Middle frontal gyrus (tissue), 1 donor: ENCODE measurements around the gene DCAF7.

Source experiments
- DNase-seq: peaks from one replicate; pipeline ENCODE4 v3.0.0-alpha.2; 2015; ENCODE audit warnings: low spot score; ENCODE audit errors: extremely low spot score

The DCAF7 gene

GRCh38 chr17:63549946-63550816 is at the start of gene DCAF7:
DCAF7 (plus strand) TSS chr17:63550477; CDS start chr17:63550678, 201 bp downstream.
- peak; percentile 99 for DNase-seq

GRCh38 chr17:63500543-63501390 is 49.5 kb upstream of the DCAF7 start:
- no peak for DNase-seq

- no peak for DNase-seq
Observed at GRCh38 chr17:63503341-63503705, 47.0 kb upstream of the DCAF7 start.

GRCh38 chr17:63504261-63504660 is 46.0 kb upstream of the DCAF7 start:
- DNase-seq, result no peak

GRCh38 chr17:63505341-63505740 is 44.9 kb upstream of the DCAF7 start:
- no peak for DNase-seq

- DNase-seq, result no peak
Observed at GRCh38 chr17:63506627-63507026, 43.6 kb upstream of the DCAF7 start.

- no peak for DNase-seq
Observed at GRCh38 chr17:63511331-63511730, 38.9 kb upstream of the DCAF7 start.

- no peak for DNase-seq
Observed at GRCh38 chr17:63512388-63512787, 37.9 kb upstream of the DCAF7 start.

- no peak for DNase-seq
Observed at GRCh38 chr17:63512896-63513644, 37.2 kb upstream of the DCAF7 start.

- no peak for DNase-seq
Observed at GRCh38 chr17:63514477-63514876, 35.8 kb upstream of the DCAF7 start.

GRCh38 chr17:63514974-63515373 is 35.3 kb upstream of the DCAF7 start:
- no peak for DNase-seq

GRCh38 chr17:63515426-63515825 is 34.9 kb upstream of the DCAF7 start:
- DNase-seq, result no peak

GRCh38 chr17:63516910-63517824 is 33.1 kb upstream of the DCAF7 start:
- no peak for DNase-seq

- no peak for DNase-seq
Observed at GRCh38 chr17:63517825-63518534, 32.3 kb upstream of the DCAF7 start.

GRCh38 chr17:63519116-63519881 is 31.0 kb upstream of the DCAF7 start:
- DNase-seq, result no peak

GRCh38 chr17:63519972-63520882 is 30.1 kb upstream of the DCAF7 start:
- no peak for DNase-seq

- DNase-seq, result no peak
Observed at GRCh38 chr17:63523253-63523855, 26.9 kb upstream of the DCAF7 start, which contains the start of gene KCNH6. KCNH6 (plus strand) TSS chr17:63523358; CDS start chr17:63523414, 56 bp downstream.

GRCh38 chr17:63524051-63524450 is 26.2 kb upstream of the DCAF7 start:
- DNase-seq, result no peak
